D341Med (cell line): ENCODE measurements around the gene HDAC4.

Source experiments
- DNase-seq: peaks from one replicate; pipeline ENCODE4 v3.0.0; 2012; ENCODE audit warnings: low spot score

Gene HDAC4

GRCh38 chr2:239279508-239280295 is 121.1 kb downstream of the HDAC4 start:
- DNase-seq = no peak

DNA sequence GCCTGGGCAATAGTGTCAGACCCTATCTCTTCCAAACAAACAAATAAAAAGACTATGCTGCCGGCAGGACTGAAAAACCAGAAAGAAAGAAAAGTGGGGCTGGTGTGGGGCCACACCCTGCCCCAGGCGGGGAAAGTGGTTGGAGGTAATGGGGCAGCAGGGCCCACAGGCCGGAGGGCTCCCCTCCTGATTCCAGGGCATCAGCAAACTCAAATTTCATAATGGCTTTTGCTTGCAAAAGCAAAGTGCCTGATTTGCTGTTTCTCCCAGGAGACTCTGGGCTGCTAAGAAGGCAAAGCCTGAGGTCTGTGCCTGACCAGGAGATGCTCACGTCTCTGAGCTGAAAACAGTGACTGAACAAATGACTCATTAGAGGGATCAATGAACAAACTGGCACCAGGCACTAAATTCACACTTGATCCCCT is 121.9 kb downstream of the HDAC4 start:
- no peak for DNase-seq

- no peak for DNase-seq
These were observed 122.5 kb downstream of the HDAC4 start for GRCh38 chr2:239278361-239278760.

- no peak for DNase-seq
These were observed 123.3 kb downstream of the HDAC4 start for GRCh38 chr2:239277401-239278085.

DNA sequence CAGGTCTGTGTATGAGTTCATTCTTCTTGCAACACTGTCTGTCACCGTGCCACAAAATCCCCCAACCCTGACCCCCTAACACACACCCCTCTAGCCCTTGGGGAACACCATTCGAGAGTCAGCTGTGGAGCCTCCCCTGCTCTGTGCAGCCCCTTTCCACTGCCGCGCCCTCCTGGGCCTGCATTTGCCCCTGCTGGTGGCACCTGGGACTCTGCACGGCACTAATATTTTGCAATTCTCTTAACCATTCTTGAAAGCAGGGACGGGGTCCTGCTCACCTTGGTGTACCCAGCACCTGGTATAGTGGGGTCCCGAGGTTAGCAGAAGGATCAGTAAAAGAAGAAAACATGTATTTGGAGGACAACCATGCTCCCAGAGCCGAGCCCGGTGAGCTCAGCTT is 124.0 kb downstream of the HDAC4 start:
- no peak for DNase-seq

DNA sequence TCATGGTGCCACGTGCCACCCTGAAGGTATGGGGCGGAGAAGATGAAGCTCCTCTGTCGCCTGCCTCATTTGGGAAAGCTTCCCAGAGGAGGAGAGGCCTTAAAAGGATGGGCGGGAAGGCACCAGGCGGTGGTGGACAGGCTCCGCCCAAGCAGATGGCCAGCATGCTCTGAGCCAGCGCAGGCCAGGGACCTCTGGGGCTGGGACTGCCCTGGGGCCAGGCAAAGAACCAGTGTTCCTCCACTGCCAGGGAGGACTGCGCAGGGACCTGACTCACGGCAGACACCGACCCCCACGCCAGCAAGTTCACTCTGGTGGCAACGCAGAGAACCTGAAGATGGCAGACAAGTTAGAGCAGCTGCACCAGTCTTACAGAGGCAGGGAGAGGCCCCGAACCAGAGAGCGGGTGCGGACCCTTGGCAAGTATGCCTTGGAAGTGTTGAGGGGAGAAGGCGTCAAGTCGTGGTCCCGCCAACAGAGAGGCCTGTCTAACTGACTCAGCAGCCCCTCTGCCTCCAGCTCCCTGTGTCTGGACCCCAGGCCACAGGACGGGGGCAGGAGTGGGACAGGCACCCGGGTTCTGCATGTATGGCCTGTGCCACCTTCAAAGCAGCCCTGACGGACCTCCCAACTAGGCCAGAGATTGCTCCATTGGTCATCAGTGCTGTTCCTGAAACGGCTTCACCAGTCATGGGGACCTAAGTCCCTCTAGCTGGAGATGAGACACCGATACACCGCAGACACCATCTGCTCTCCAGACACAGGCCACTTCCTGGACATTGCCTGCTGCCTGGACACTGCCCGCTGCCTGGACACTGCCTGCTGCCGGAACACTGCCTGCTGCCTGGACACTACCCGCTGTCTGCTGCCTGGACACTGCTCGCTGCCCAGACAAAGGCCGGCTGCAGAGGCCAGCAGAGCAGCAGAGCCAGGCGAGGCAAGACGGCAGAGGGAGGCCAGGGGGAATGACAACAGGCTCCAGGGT is 124.7 kb downstream of the HDAC4 start:
- no peak for DNase-seq

GRCh38 chr2:239275044-239275685 is 125.7 kb downstream of the HDAC4 start:
- DNase-seq = no peak

DNA sequence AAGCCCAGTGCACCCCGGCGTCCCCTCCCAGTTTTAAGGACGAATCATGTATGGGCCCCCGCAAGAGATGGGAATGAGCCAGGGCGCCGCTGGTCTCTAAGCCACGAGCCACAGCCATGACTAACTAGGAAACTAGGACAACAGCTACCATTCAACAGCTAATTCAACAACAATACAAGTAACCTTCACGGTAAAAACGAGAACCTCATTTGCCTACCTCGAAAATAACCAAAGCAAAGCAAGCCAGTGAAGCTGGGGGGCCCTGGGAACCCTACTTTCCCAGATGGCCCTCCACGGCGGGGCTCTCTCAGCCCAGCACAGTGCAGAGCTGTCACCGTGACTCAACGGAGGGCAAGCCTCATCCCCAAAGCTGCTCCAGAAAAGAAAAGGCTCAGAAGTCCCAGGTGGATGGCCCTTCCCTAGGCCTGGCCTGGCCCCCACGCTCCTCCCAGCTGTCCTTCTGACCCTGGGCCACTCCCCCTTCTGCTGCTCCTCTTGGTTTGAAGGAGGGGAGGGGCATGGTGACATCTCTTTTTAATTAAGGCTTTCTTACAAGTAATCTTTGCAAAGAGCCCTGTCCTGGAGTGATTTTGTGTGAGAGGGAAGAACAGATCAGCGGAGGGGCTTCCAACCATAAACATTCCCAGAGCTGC is 126.3 kb downstream of the HDAC4 start:
- no peak for DNase-seq

DNA sequence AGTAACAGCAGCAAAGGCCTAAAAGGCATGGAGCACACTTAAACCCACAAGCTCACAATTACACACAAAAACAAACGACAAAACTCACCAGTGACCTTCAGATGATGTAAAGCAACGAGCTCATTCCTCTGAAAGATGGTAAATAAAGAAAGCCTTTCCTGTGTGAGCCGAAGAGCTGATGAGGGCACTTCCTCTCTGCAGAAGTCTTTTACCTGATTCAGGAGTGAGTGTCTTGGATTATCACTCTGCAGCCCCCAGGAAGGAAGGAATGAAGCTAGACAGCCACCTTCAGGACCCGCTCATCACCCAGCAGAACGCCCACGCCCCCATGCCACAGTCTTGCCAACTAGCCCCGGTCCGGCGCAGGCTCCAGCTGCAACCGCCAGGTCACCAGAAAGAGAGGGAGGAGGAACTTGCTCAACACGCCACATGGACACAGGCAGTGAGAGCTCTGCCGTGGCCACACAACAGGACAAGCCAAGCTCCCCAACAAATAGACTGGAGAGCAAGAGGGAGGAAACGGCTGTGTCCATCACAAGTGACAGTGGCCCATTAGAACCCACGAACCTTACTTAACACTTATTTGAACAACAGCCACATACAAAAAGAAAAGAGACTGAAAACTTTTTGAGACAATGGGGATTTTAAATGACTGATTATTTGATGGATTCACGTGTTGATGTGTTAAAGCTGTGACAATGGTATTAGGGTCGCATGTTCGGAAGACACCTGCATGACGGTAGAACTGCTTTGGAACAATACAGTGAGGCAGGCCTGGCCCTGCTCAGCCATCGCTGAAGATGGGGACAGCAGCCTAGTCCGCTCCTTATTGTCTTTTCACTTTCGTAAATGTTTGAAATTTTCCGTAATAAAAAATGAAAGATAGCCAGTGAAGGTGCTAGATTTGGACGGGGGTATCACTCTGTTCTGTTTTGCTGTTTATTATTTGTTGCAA is 127.3 kb downstream of the HDAC4 start:
- no peak for DNase-seq

GRCh38 chr2:239272626-239273025 is 128.2 kb downstream of the HDAC4 start:
- no peak for DNase-seq

- no peak for DNase-seq
These were observed 128.9 kb downstream of the HDAC4 start for GRCh38 chr2:239271882-239272281.

GRCh38 chr2:239271471-239271870 is 129.3 kb downstream of the HDAC4 start:
- DNase-seq = no peak

DNA sequence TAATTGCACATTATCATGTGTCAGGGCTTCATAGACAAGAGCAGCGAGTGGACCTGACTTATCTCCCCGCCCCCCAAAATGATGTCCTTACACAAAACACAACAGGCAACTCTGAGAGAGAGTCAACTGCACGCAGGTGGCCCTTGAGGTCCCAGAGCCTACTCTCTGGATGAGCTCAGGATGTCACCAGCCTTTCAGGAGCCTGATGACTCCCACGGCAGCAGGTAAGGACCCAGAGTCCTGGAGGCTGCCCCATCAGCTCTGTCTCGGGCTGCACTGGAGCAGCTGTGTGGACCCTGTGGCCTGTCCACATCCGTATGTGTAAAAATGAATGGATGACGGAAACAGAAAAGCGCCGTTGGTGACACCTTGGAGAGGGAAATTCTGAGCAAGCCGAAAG is 130.9 kb downstream of the HDAC4 start:
- DNase-seq = no peak

GRCh38 chr2:239269173-239269885 is 131.5 kb downstream of the HDAC4 start:
- DNase-seq = no peak

- no peak for DNase-seq
These were observed 132.3 kb downstream of the HDAC4 start for GRCh38 chr2:239268549-239268948.

DNA sequence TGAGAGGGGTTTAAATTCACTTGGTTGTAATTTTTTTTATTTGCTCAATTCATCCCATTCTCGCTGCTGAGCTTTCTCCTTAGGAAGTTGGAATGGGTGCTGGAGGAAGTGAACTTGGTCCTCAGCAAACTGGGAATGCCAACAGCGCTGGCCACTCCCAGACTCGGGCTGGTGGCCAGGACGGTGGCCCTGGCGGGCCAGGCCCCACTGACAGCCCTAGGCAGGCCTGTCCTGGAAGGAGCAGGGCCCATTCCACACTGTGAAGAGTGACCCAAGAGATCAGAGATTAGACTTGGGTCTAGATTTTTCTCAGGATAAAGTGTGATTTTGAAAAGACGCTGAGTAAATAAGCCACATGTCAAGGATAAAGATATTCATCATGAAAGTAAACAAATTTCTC is 132.7 kb downstream of the HDAC4 start:
- no peak for DNase-seq

GRCh38 chr2:239267288-239267951 is 133.4 kb downstream of the HDAC4 start:
- no peak for DNase-seq

GRCh38 chr2:239266779-239267287 is 134.0 kb downstream of the HDAC4 start:
- DNase-seq = no peak

- no peak for DNase-seq
These were observed 134.4 kb downstream of the HDAC4 start for GRCh38 chr2:239266434-239266766.
